IMR-90 (cell line): ENCODE results near the gene CLASP1. TPM values are rescaled to one million over a fixed set of nuclear protein-coding genes. Genes with fewer than 3 reads are reported as not detected.

Experiments
- ATAC-seq: fragments of 200-7000 bp; cut with Tn5 transposase; 2 replicates; pipeline ENCODE4 v1.9.1; 2020; ENCODE audit warnings: low read depth, mild to moderate bottlenecking, moderate library complexity
- BruUV-seq: library from RNA; stranded (reverse); fragments of 400-500 nt; replicated peaks from 2 replicates; lab custom pipeline; 2021; lab: Mats Ljungman, UMichigan
- CTCF ChIA-PET: fragments of 300-600 bp; formaldehyde crosslinking; extraction: SDS; loops from one replicate; lab custom pipeline; 2021; ENCODE audit warnings: antibody characterized with exemption; lab: Yijun Ruan, JAX
- POLR2A ChIA-PET: fragments of 300-600 bp; sonication (Branson Sonifier 250); formaldehyde crosslinking; loops from one replicate; lab custom pipeline; 2022; ENCODE audit warnings: antibody characterized with exemption; ENCODE audit not compliant: unreplicated experiment; lab: Charles Lee
- DNase-seq: peaks from one replicate; pipeline ENCODE4 v3.0.0; 2013
- H2AFZ ChIP-seq: replicated peaks from 2 replicates; pipeline ENCODE3; 2013; ENCODE audit warnings: low read length, mild to moderate bottlenecking; ENCODE audit not compliant: poor library complexity
- H2AK5ac ChIP-seq: 2 replicates; pipeline ENCODE4 v1.6.1; 2013; ENCODE audit warnings: low read depth, low read length, inconsistent platforms
- H2AK9ac ChIP-seq: replicated peaks from 2 replicates; pipeline ENCODE3; 2013; ENCODE audit warnings: mild to moderate bottlenecking, low read depth, low read length, moderate library complexity; ENCODE audit not compliant: poor library complexity
- H2BK120ac ChIP-seq: 2 replicates; pipeline ENCODE4 v1.6.1; 2013; ENCODE audit warnings: low read depth, low read length, inconsistent platforms
- H2BK15ac ChIP-seq: 3 replicates; pipeline ENCODE4 v1.6.1; 2013; ENCODE audit warnings: low read depth, low read length, inconsistent platforms
- H2BK20ac ChIP-seq: 2 replicates; pipeline ENCODE4 v1.6.1; 2013; ENCODE audit warnings: low read depth, mild to moderate bottlenecking, inconsistent platforms, low read length, moderate library complexity
- H2BK5ac ChIP-seq: 2 replicates; pipeline ENCODE4 v1.6.1; 2013; ENCODE audit warnings: mild to moderate bottlenecking, low read depth, low read length, inconsistent platforms; ENCODE audit not compliant: poor library complexity, severe bottlenecking
- H3K14ac ChIP-seq: replicated peaks from 2 replicates; pipeline ENCODE4 v1.6.1; 2013; ENCODE audit warnings: low read depth, low read length, inconsistent platforms
- H3K18ac ChIP-seq: 2 replicates; pipeline ENCODE4 v1.6.1; 2013; ENCODE audit warnings: low read depth, low read length, control low read depth
- H3K23ac ChIP-seq: 2 replicates; pipeline ENCODE4 v1.6.1; 2013; ENCODE audit warnings: low read depth, low read length, inconsistent platforms
- H3K27ac ChIP-seq: 2 replicates; pipeline ENCODE4 v1.5.1; 2013; ENCODE audit warnings: mild to moderate bottlenecking, control low read depth, low read length; ENCODE audit not compliant: insufficient read depth
- H3K27me3 ChIP-seq: 2 replicates; pipeline ENCODE4 v1.6.1; 2013; ENCODE audit warnings: low read length; ENCODE audit not compliant: control insufficient read depth, insufficient read depth
- H3K36me3 ChIP-seq: 2 replicates; pipeline ENCODE4 v1.6.1; 2013; ENCODE audit warnings: low read length, mixed read lengths; ENCODE audit not compliant: control insufficient read depth, insufficient read depth
- H3K4ac ChIP-seq: 2 replicates; pipeline ENCODE4 v1.6.1; 2013; ENCODE audit warnings: low read depth, low read length, inconsistent platforms
- H3K4me1 ChIP-seq: 2 replicates; pipeline ENCODE4 v1.6.1; 2013; ENCODE audit warnings: low read length, mixed read lengths; ENCODE audit not compliant: control insufficient read depth, insufficient read depth
- H3K4me2 ChIP-seq: 2 replicates; pipeline ENCODE4 v1.6.1; 2013; ENCODE audit warnings: low read depth, mild to moderate bottlenecking, control low read depth, low read length, moderate library complexity
- H3K4me3 ChIP-seq: 2 replicates; pipeline ENCODE4 v1.5.1; 2013; ENCODE audit warnings: low read depth, mild to moderate bottlenecking, control low read depth, low read length, moderate library complexity; ENCODE audit not compliant: insufficient read depth
- H3K56ac ChIP-seq: 2 replicates; pipeline ENCODE4 v1.6.1; 2013; ENCODE audit warnings: low read length, inconsistent platforms; ENCODE audit not compliant: insufficient read depth; ENCODE audit errors: extremely low read depth
- H3K79me1 ChIP-seq, 2 experiments: 2 replicates each; pipeline ENCODE4 v1.6.1; 2013; ENCODE audit warnings: low read length in 2 of 2, inconsistent platforms in 1 of 2, low read depth in 1 of 2
- H3K9ac ChIP-seq: 2 replicates; pipeline ENCODE4 v1.6.1; 2013; ENCODE audit warnings: low read depth, low read length, control low read depth
- H3K9me1 ChIP-seq: 2 replicates; pipeline ENCODE4 v1.6.1; 2013; ENCODE audit warnings: low read length, inconsistent platforms; ENCODE audit not compliant: insufficient read depth
- H3K9me3 ChIP-seq: 2 replicates; pipeline ENCODE4 v1.6.1; 2013; ENCODE audit warnings: low read length; ENCODE audit not compliant: control insufficient read depth, insufficient read depth
- H4K20me1 ChIP-seq: 2 replicates; pipeline ENCODE4 v1.6.1; 2013; ENCODE audit warnings: low read length, inconsistent platforms; ENCODE audit not compliant: insufficient read depth
- H4K5ac ChIP-seq: 2 replicates; pipeline ENCODE4 v1.6.1; 2013; ENCODE audit warnings: mild to moderate bottlenecking, low read depth, low read length, control low read depth
- H4K8ac ChIP-seq, 2 experiments: 2 replicates each; pipeline ENCODE4 v1.6.1; 2013; ENCODE audit warnings: low read depth in 2 of 2, low read length in 2 of 2, control low read depth in 1 of 2, inconsistent platforms in 1 of 2
- H4K91ac ChIP-seq: 2 replicates; pipeline ENCODE4 v1.6.1; 2013; ENCODE audit warnings: low read depth, low read length, inconsistent platforms; ENCODE audit not compliant: insufficient read depth
- CHD1 ChIP-seq: IDR thresholded peaks from 2 replicates; pipeline ENCODE4 v1.6.1; 2012; ENCODE audit warnings: low read depth, low read length, improper control_type of control experiment
- ELK1 ChIP-seq: fragments of 150-350 bp; IDR thresholded peaks from 2 replicates; pipeline ENCODE4 v1.6.1; 2016; ENCODE audit warnings: low read depth, mild to moderate bottlenecking, low read length, moderate library complexity, borderline replicate concordance
- FOS ChIP-seq: fragments of 150-350 bp; IDR thresholded peaks from 2 replicates; pipeline ENCODE4 v1.6.1; 2016; ENCODE audit warnings: low read depth, low read length
- MAZ ChIP-seq: IDR thresholded peaks from 2 replicates; pipeline ENCODE4 v1.6.1; 2012; ENCODE audit warnings: low read depth, mild to moderate bottlenecking, low read length, improper control_type of control experiment, moderate library complexity, borderline replicate concordance
- NFE2L2 ChIP-seq: fragments of 150-350 bp; IDR thresholded peaks from 2 replicates; pipeline ENCODE4 v1.6.1; 2016; ENCODE audit warnings: low read depth, mild to moderate bottlenecking, low read length
- RCOR1 ChIP-seq: IDR thresholded peaks from 2 replicates; pipeline ENCODE4 v1.6.1; 2012; ENCODE audit warnings: mild to moderate bottlenecking, low read length, improper control_type of control experiment; ENCODE audit not compliant: insufficient replicate concordance
- SMC3 ChIP-seq: fragments of 150-350 bp; IDR thresholded peaks from 2 replicates; pipeline ENCODE4 v1.6.1; 2016; ENCODE audit warnings: low read depth, mild to moderate bottlenecking, antibody characterized with exemption, low read length, moderate library complexity
- USF2 ChIP-seq: fragments of 150-350 bp; IDR thresholded peaks from 2 replicates; pipeline ENCODE4 v1.6.1; 2017; ENCODE audit warnings: mild to moderate bottlenecking, antibody characterized with exemption, low read length, low read depth
- WGBS, 2 experiments: methylation state at CpG; one replicate each; pipeline versions ENCODE4 v1.1.5 to v1.1.7; 2013; ENCODE audit warnings: missing lambda C conversion rate in 2 of 2; ENCODE audit not compliant: insufficient read length in 1 of 2; ENCODE audit errors: extremely low coverage in 2 of 2; 5-methylcytosine and 5-hydroxymethylcytosine counted together
- dilution Hi-C: fragments of 300-500 bp; cut with HindIII; formaldehyde crosslinking; loops from one replicate; pipeline ENCODE4 v1.14.3; 2018; ENCODE audit warnings: low sequenced_read_pairs; ENCODE audit not compliant: unreplicated experiment
- in situ Hi-C: fragments of 300-500 bp; cut with MboI; formaldehyde crosslinking; loops from 3 replicates; pipeline ENCODE4 v1.14.3; 2019; ENCODE audit warnings: low sequenced_read_pairs, inconsistent platforms, mixed read lengths
- intact Hi-C: fragments of 100-400 bp; cut with micrococcal nuclease; formaldehyde crosslinking; loops from 2 replicates; pipeline ENCODE4 v1.10.0; 2022
- polyA plus RNA-seq, 3 experiments: library from polyadenylated mRNA; depleted of rRNA; stranded (reverse); fragments of >200 nt; gene quantifications; 2 replicates each; pipeline ENCODE4 v1.2.3, GENCODE V29; 2012; ENCODE audit warnings: low replicate concordance in 1 of 3
- total RNA-seq: library from RNA; depleted of rRNA; stranded (reverse); fragments of >200 nt; gene quantifications from 2 replicates; pipeline ENCODE4 v1.2.3, GENCODE V29; 2012

Gene CLASP1
- total and polyA plus RNA-seq, 2 of the 4 experiments (the other 2 are of a cell fraction), result 12.3 to 33.7 TPM

GRCh38 chr2:121350890-121351289 is 298.4 kb downstream of the CLASP1 start:
- H2AK9ac ChIP-seq, result no peak overlapping the region
- H2AFZ ChIP-seq, result no peak overlapping the region
- H3K9me3 ChIP-seq, result no peaks in the 10 kb centered on the region
- no peak overlapping the region for H4K8ac ChIP-seq
- H3K18ac ChIP-seq, result no peak overlapping the region
- H3K4ac ChIP-seq, result no peak overlapping the region
- ATAC-seq (no peak), DNase-seq (no peak)
- no peak overlapping the region for H3K4me3 ChIP-seq
- peaks cover 77% of the 10 kb centered on the region for H3K36me3 ChIP-seq
- H4K20me1 ChIP-seq, result 0 out of 2 replicates have a peak, but pooled peaks cover 4% of the 10 kb centered on the region
- in situ Hi-C loops (loop anchor here (10.0 to 25.0 kb wide), 2 partner anchors 256 to 664 kb away; no protein-coding TSS in a partner anchor), intact Hi-C loops (no loop called here), dilution Hi-C loops (no loop called here)
- TF ChIP-seq CHD1, result no peak
- no peak for TF ChIP-seq ELK1
- TF ChIP-seq SMC3, result no peak
- no peak for TF ChIP-seq USF2
- no peak for TF ChIP-seq RCOR1
- no peak for TF ChIP-seq FOS
- no peak for TF ChIP-seq NFE2L2
- TF ChIP-seq MAZ, result no peak
- no peaks in the 10 kb centered on the region for H3K4me1 ChIP-seq
- no peaks in the 10 kb centered on the region for H3K27me3 ChIP-seq
- H4K5ac ChIP-seq, result no peak overlapping the region
- H2BK5ac ChIP-seq, result no peak overlapping the region
- H3K79me1 ChIP-seq, result peaks cover 0 to 4% of the 10 kb centered on the region in 2 experiments; a peak in 2 of 4 replicates
- WGBS, 2 experiments, result 84% methylated on average over 6 of the region's 6 CpGs; no CpG with 5 or more reads in 1 of the 2 experiments
- H2AK5ac ChIP-seq, result no peak overlapping the region
- H3K56ac ChIP-seq, result no peak overlapping the region
- CTCF ChIA-PET, result no interaction called here
- no peak overlapping the region for H2BK15ac ChIP-seq
- POLR2A ChIA-PET, result no interaction called here
- no peak overlapping the region for H3K9ac ChIP-seq
- no peak overlapping the region for H3K23ac ChIP-seq
- H3K4me2 ChIP-seq, result no peak overlapping the region
- no peak overlapping the region for H3K27ac ChIP-seq
- H3K14ac ChIP-seq, result no peak overlapping the region
- no TSS peak for BruUV-seq
- H4K91ac ChIP-seq, result no peak overlapping the region
- peaks cover 8% of the 10 kb centered on the region; the same call in 1 of the 2 replicates for H3K9me1 ChIP-seq
- no peak overlapping the region for H2BK20ac ChIP-seq
- H2BK120ac ChIP-seq, result no peak overlapping the region
